Measurements from ENCODE around the gene EIF4E1B. TPM values are rescaled to one million over a fixed set of nuclear protein-coding genes. Genes with fewer than 3 reads are reported as not detected.
A peak's percentile ranks its signal among the peaks of the same experiment; 100 is the strongest.

The EIF4E1B gene
- polyA plus RNA-seq, 1 donor = not detected

GRCh38 chr5:176658007-176658599, 27.6 kb downstream of the EIF4E1B start:
- H3K9me3 ChIP-seq (ENCODE audit: control insufficient read depth, low read depth, low read length) = no peaks in the 10 kb centered on the region
- peak in 1 of 2 donors; percentile 52 for DNase-seq
- no peak overlapping the region for H3K27ac ChIP-seq (ENCODE audit: low read length)
- H3K4me3 ChIP-seq (ENCODE audit: low read length) = no peak overlapping the region
- WGBS (ENCODE audit: insufficient coverage, low lambda C conversion rate) = 40% methylated on average over 1 of the region's 14 CpGs
- H3K36me3 ChIP-seq (ENCODE audit: control insufficient read depth, insufficient read depth, low read length) = peaks cover 18% of the 10 kb centered on the region
- H3K4me1 ChIP-seq (ENCODE audit: control insufficient read depth, insufficient read depth, low read length) = peaks cover 12% of the 10 kb centered on the region
- H3K27me3 ChIP-seq (ENCODE audit: control insufficient read depth, insufficient read depth, low read length) = peaks cover 6% of the 10 kb centered on the region

- peaks cover 12% of the 10 kb centered on the region for H3K4me1 ChIP-seq (ENCODE audit: control insufficient read depth, insufficient read depth, low read length)
- no peaks in the 10 kb centered on the region for H3K9me3 ChIP-seq (ENCODE audit: control insufficient read depth, low read depth, low read length)
- H3K27ac ChIP-seq (ENCODE audit: low read length) = no peak overlapping the region
- H3K4me3 ChIP-seq (ENCODE audit: low read length) = no peak overlapping the region
- WGBS (ENCODE audit: insufficient coverage, low lambda C conversion rate) = no CpG with 5 or more reads among the region's 11 CpGs
- peaks cover 12% of the 10 kb centered on the region for H3K36me3 ChIP-seq (ENCODE audit: control insufficient read depth, insufficient read depth, low read length)
- peak; percentile 48 to 72 for DNase-seq
- peaks cover 11% of the 10 kb centered on the region for H3K27me3 ChIP-seq (ENCODE audit: control insufficient read depth, insufficient read depth, low read length)
Measured at GRCh38 chr5:176658817-176659511, 28.5 kb downstream of the EIF4E1B start.

DNA sequence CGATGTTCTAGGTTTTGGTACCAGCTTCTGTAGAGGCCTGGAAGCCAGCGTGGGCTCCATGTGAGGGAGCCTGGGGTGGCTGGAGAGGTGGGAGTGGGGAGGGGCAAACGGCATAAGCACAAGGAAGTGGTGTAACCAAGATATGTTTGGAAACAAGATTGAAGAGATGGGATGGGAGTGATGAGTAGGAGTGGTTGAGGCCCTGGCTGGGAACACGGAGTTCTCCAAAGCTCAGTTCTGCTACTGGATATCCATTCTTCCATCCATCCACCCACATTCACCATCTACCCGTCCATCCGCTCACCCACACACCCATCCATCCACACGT, 29.0 kb downstream of the EIF4E1B start:
- H3K27ac ChIP-seq (ENCODE audit: low read length) = no peak overlapping the region
- 100% methylated on average over 1 of the region's 7 CpGs for WGBS (ENCODE audit: insufficient coverage, low lambda C conversion rate)

GRCh38 chr5:176659860-176660461, 29.5 kb downstream of the EIF4E1B start:
- no peak for DNase-seq
- Histone ChIP-seq H3K4me1 (ENCODE audit: control insufficient read depth, insufficient read depth, low read length) (peaks cover 12% of the 10 kb centered on the region), H3K27me3 (ENCODE audit: control insufficient read depth, insufficient read depth, low read length) (peaks cover 18% of the 10 kb centered on the region), H3K9me3 (ENCODE audit: control insufficient read depth, low read depth, low read length) (no peaks in the 10 kb centered on the region), H3K36me3 (ENCODE audit: control insufficient read depth, insufficient read depth, low read length) (peaks cover 9% of the 10 kb centered on the region), H3K4me3 (ENCODE audit: low read length) (no peak overlapping the region), H3K27ac (ENCODE audit: low read length) (no peak overlapping the region)
- WGBS (ENCODE audit: insufficient coverage, low lambda C conversion rate) = 100% methylated on average over 1 of the region's 4 CpGs

More for the DNA sequence above, 29.0 kb downstream of the EIF4E1B start:
- H3K4me1 ChIP-seq (ENCODE audit: control insufficient read depth, insufficient read depth, low read length) = peaks cover 12% of the 10 kb centered on the region
- peaks cover 16% of the 10 kb centered on the region for H3K27me3 ChIP-seq (ENCODE audit: control insufficient read depth, insufficient read depth, low read length)
- H3K9me3 ChIP-seq (ENCODE audit: control insufficient read depth, low read depth, low read length) = no peaks in the 10 kb centered on the region
- H3K4me3 ChIP-seq (ENCODE audit: low read length) = no peak overlapping the region
- DNase-seq = no peak
- H3K36me3 ChIP-seq (ENCODE audit: control insufficient read depth, insufficient read depth, low read length) = peaks cover 12% of the 10 kb centered on the region

GRCh38 chr5:176660530-176660859, 30.0 kb downstream of the EIF4E1B start:
- no CpG with 5 or more reads among the region's 1 CpG for WGBS (ENCODE audit: insufficient coverage, low lambda C conversion rate)
- no peak for DNase-seq

DNA sequence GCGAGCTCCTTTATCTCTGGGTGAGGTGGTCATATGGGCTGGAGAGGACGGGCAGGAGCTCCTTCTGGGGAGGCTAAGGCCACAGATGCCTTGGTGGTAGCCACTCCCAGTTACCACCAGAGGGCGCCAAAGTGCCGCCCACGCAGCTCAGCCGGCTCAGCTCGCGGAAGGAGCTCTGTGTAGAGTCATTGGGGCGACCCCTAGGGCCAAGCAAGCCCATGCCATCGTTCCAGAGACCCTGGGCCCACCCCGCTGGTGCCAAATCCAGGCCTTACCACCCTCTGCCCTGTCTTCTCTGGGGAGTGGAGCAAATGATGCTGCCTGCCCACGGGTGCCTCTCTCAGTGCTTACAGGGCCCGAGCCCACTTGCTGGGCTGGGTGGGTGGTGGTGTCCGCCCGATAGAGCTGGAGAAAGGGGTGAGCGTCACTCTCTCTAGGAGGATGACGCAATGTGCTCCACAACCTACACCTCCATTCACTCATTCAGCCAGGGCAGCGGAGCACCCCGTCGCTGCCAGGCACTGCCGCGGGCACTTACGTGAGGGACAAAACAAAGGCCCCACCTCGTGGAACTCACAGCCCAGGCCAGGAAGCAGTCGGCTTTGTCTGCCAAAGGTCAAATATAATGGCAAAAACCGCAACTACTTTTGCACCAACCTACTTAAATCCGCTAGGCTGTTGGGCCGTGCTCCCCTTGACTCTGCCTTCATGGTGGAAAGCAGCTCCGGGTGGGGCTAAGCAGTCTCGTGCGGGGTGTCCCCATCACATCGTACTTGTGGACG, 30.6 kb downstream of the EIF4E1B start:
- no CpG with 5 or more reads among the region's 33 CpGs for WGBS (ENCODE audit: insufficient coverage, low lambda C conversion rate)
- Histone ChIP-seq H3K36me3 (ENCODE audit: control insufficient read depth, insufficient read depth, low read length) (peaks cover 8% of the 10 kb centered on the region), H3K9me3 (ENCODE audit: control insufficient read depth, low read depth, low read length) (no peaks in the 10 kb centered on the region), H3K27me3 (ENCODE audit: control insufficient read depth, insufficient read depth, low read length) (peaks cover 24% of the 10 kb centered on the region), H3K27ac (ENCODE audit: low read length) (no peak overlapping the region), H3K4me3 (ENCODE audit: low read length) (no peak overlapping the region), H3K4me1 (ENCODE audit: control insufficient read depth, insufficient read depth, low read length) (peaks cover 12% of the 10 kb centered on the region)
- peak; percentile 56 to 75 for DNase-seq

More at GRCh38 chr5:176660530-176660859, 30.0 kb downstream of the EIF4E1B start:
- Histone ChIP-seq H3K4me3 (ENCODE audit: low read length) (no peak overlapping the region), H3K27me3 (ENCODE audit: control insufficient read depth, insufficient read depth, low read length) (peaks cover 23% of the 10 kb centered on the region), H3K27ac (ENCODE audit: low read length) (no peak overlapping the region), H3K4me1 (ENCODE audit: control insufficient read depth, insufficient read depth, low read length) (peaks cover 12% of the 10 kb centered on the region), H3K36me3 (ENCODE audit: control insufficient read depth, insufficient read depth, low read length) (peaks cover 8% of the 10 kb centered on the region), H3K9me3 (ENCODE audit: control insufficient read depth, low read depth, low read length) (no peaks in the 10 kb centered on the region)

- H3K27me3 ChIP-seq (ENCODE audit: control insufficient read depth, insufficient read depth, low read length) = peaks cover 24% of the 10 kb centered on the region
- H3K4me1 ChIP-seq (ENCODE audit: control insufficient read depth, insufficient read depth, low read length) = peaks cover 12% of the 10 kb centered on the region
- H3K27ac ChIP-seq (ENCODE audit: low read length) = no peak overlapping the region
- H3K4me3 ChIP-seq (ENCODE audit: low read length) = no peak overlapping the region
- no CpG with 5 or more reads among the region's 10 CpGs for WGBS (ENCODE audit: insufficient coverage, low lambda C conversion rate)
- no peaks in the 10 kb centered on the region for H3K9me3 ChIP-seq (ENCODE audit: control insufficient read depth, low read depth, low read length)
- peaks cover 7% of the 10 kb centered on the region for H3K36me3 ChIP-seq (ENCODE audit: control insufficient read depth, insufficient read depth, low read length)
- DNase-seq = no peak
Measured at GRCh38 chr5:176661676-176662075, 31.2 kb downstream of the EIF4E1B start.

- peaks cover 24% of the 10 kb centered on the region for H3K27me3 ChIP-seq (ENCODE audit: control insufficient read depth, insufficient read depth, low read length)
- H3K4me3 ChIP-seq (ENCODE audit: low read length) = no peak overlapping the region
- no peak for DNase-seq
- WGBS (ENCODE audit: insufficient coverage, low lambda C conversion rate) = no CpG with 5 or more reads among the region's 21 CpGs
- H3K4me1 ChIP-seq (ENCODE audit: control insufficient read depth, insufficient read depth, low read length) = peaks cover 12% of the 10 kb centered on the region
- no peaks in the 10 kb centered on the region for H3K36me3 ChIP-seq (ENCODE audit: control insufficient read depth, insufficient read depth, low read length)
- H3K27ac ChIP-seq (ENCODE audit: low read length) = no peak overlapping the region
- no peaks in the 10 kb centered on the region for H3K9me3 ChIP-seq (ENCODE audit: control insufficient read depth, low read depth, low read length)
Measured at GRCh38 chr5:176662371-176663333, 32.2 kb downstream of the EIF4E1B start.

DNA sequence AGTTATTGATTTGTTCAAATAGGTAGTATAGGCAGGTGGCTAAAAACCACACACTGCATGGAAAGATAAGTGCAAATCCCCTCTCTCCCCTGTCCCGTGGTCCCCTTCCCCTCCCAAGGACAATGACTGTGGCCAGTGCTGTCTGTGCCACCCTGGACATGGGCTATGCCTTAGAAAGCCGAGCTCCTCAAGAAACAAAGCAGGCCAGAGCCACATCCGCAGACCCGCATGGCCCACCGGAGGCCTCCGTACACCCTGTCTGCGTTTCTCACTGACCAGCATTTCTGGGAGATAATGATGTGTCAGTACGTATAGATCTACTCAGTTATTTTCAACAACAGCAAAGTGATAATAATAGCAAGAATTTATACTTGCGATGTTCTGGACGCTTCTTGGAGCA, 33.1 kb downstream of the EIF4E1B start:
- no peak overlapping the region for H3K27ac ChIP-seq (ENCODE audit: low read length)
- H3K27me3 ChIP-seq (ENCODE audit: control insufficient read depth, insufficient read depth, low read length) = peaks cover 28% of the 10 kb centered on the region
- no peaks in the 10 kb centered on the region for H3K9me3 ChIP-seq (ENCODE audit: control insufficient read depth, low read depth, low read length)
- no peaks in the 10 kb centered on the region for H3K36me3 ChIP-seq (ENCODE audit: control insufficient read depth, insufficient read depth, low read length)
- no CpG with 5 or more reads among the region's 10 CpGs for WGBS (ENCODE audit: insufficient coverage, low lambda C conversion rate)
- H3K4me1 ChIP-seq (ENCODE audit: control insufficient read depth, insufficient read depth, low read length) = peaks cover 8% of the 10 kb centered on the region
- DNase-seq = no peak
- H3K4me3 ChIP-seq (ENCODE audit: low read length) = no peak overlapping the region
